Measurements from ENCODE around the gene RNU6-9. TPM values are rescaled to one million over a fixed set of nuclear protein-coding genes. Genes with fewer than 3 reads are reported as not detected.
A peak's percentile ranks its signal among the peaks of the same experiment; 100 is the strongest.

RNU6-9 gene
- total RNA-seq, 1 experiment from 2014 or later = not detected

GRCh38 chr19:927351-927779, 34.1 kb downstream of the RNU6-9 start:
- Histone ChIP-seq H3K27ac (ENCODE audit: low read length) (no peak overlapping the region; the same call in 1 of the 2 replicates), H3K27me3 (ENCODE audit: control insufficient read depth, insufficient read depth, low read length) (no peaks in the 10 kb centered on the region), H3K36me3 (ENCODE audit: control insufficient read depth, insufficient read depth, low read length) (peaks cover 8% of the 10 kb centered on the region; the same call in 1 of the 2 replicates), H3K4me3 (ENCODE audit: low read depth in 2 of 2, low read length in 2 of 2) (peak overlapping the region; percentile 71 to 76), H3K9me3 (ENCODE audit: control insufficient read depth, insufficient read depth, low read depth, low read length) (no peaks in the 10 kb centered on the region), H3K4me1 (ENCODE audit: control insufficient read depth, insufficient read depth, low read length) (no peaks in the 10 kb centered on the region; the same call in 1 of the 2 replicates)
- in situ Hi-C loops (cut with HindIII; ENCODE audit: low pct_unique_long_range_greater_than_20kb, low sequenced_read_pairs) = no loop called here
- BruUV-seq (replicated peaks) = no TSS peak
- POLR2A ChIA-PET = no interaction called here
- TF ChIP-seq, protein P1, sequence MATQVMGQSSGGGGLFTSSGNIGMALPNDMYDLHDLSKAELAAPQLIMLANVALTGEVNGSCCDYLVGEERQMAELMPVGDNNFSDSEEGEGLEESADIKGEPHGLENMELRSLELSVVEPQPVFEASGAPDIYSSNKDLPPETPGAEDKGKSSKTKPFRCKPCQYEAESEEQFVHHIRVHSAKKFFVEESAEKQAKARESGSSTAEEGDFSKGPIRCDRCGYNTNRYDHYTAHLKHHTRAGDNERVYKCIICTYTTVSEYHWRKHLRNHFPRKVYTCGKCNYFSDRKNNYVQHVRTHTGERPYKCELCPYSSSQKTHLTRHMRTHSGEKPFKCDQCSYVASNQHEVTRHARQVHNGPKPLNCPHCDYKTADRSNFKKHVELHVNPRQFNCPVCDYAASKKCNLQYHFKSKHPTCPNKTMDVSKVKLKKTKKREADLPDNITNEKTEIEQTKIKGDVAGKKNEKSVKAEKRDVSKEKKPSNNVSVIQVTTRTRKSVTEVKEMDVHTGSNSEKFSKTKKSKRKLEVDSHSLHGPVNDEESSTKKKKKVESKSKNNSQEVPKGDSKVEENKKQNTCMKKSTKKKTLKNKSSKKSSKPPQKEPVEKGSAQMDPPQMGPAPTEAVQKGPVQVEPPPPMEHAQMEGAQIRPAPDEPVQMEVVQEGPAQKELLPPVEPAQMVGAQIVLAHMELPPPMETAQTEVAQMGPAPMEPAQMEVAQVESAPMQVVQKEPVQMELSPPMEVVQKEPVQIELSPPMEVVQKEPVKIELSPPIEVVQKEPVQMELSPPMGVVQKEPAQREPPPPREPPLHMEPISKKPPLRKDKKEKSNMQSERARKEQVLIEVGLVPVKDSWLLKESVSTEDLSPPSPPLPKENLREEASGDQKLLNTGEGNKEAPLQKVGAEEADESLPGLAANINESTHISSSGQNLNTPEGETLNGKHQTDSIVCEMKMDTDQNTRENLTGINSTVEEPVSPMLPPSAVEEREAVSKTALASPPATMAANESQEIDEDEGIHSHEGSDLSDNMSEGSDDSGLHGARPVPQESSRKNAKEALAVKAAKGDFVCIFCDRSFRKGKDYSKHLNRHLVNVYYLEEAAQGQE (IDR thresholded peaks at IDR 0.05; ENCODE audit: insufficient read depth in 1 of 2, low read depth in 2 of 2, low read length in 1 of 2) = no peak
- TF ChIP-seq SIN3A (IDR thresholded peaks at IDR 0.05; ENCODE audit: borderline replicate concordance, insufficient read depth, low read depth, low read length) = no peak
- no peak for TF ChIP-seq TCF7L2 (IDR thresholded peaks at IDR 0.05; ENCODE audit: low read depth, low read length)
- TF ChIP-seq CTCF (IDR thresholded peaks at IDR 0.05) = no peak
- TF ChIP-seq POLR2AphosphoS5 (IDR thresholded peaks at IDR 0.05; ENCODE audit: low read depth, low read length) = no peak
- no peak for ATAC-seq
- DNase-seq (ENCODE audit: low read depth, low spot score) = no peak
- CTCF ChIA-PET = interaction anchor here (0.6 kb wide), 1 partner anchor 161 kb away, joined by 4 read pairs; no protein-coding TSS in a partner anchor
- intact Hi-C loops (cut with micrococcal nuclease; ENCODE audit: unreplicated experiment) = no loop called here

GRCh38 chr19:927780-928401, 34.6 kb downstream of the RNU6-9 start:
- no peak for TF ChIP-seq POLR2AphosphoS5 (IDR thresholded peaks at IDR 0.05; ENCODE audit: low read depth, low read length)
- TF ChIP-seq SIN3A (IDR thresholded peaks at IDR 0.05; ENCODE audit: borderline replicate concordance, insufficient read depth, low read depth, low read length) = no peak
- no peak for TF ChIP-seq TCF7L2 (IDR thresholded peaks at IDR 0.05; ENCODE audit: low read depth, low read length)
- TF ChIP-seq CTCF (IDR thresholded peaks at IDR 0.05) = no peak
- TF ChIP-seq, protein P1 (IDR thresholded peaks at IDR 0.05; ENCODE audit: insufficient read depth in 1 of 2, low read depth in 2 of 2, low read length in 1 of 2) = no peak
- peak overlapping the region; percentile 61 for H3K27ac ChIP-seq (ENCODE audit: low read length)
- DNase-seq (ENCODE audit: low read depth, low spot score) = no peak
- H3K4me3 ChIP-seq (ENCODE audit: low read depth in 2 of 2, low read length in 2 of 2) = peak overlapping the region; percentile 71 to 76
- no peaks in the 10 kb centered on the region for H3K27me3 ChIP-seq (ENCODE audit: control insufficient read depth, insufficient read depth, low read length)
- intact Hi-C loops (cut with micrococcal nuclease; ENCODE audit: unreplicated experiment) = no loop called here
- H3K36me3 ChIP-seq (ENCODE audit: control insufficient read depth, insufficient read depth, low read length) = peaks cover 8% of the 10 kb centered on the region; the same call in 1 of the 2 replicates
- BruUV-seq (replicated peaks) = no TSS peak
- no peaks in the 10 kb centered on the region for H3K9me3 ChIP-seq (ENCODE audit: control insufficient read depth, insufficient read depth, low read depth, low read length)
- CTCF ChIA-PET = interaction anchor here (0.6 kb wide), 1 partner anchor 161 kb away, joined by 4 read pairs; no protein-coding TSS in a partner anchor
- in situ Hi-C loops (cut with HindIII; ENCODE audit: low pct_unique_long_range_greater_than_20kb, low sequenced_read_pairs) = no loop called here
- POLR2A ChIA-PET = no interaction called here
- no peak for ATAC-seq
- peaks cover 4% of the 10 kb centered on the region for H3K4me1 ChIP-seq (ENCODE audit: control insufficient read depth, insufficient read depth, low read length)
